GM18519 (cell line): ENCODE measurements around the gene ZSCAN18.

Source experiments
- ATAC-seq: cut with Tn5 transposase; IDR thresholded peaks from one replicate; pipeline ENCODE4 v1.9.1; 2021; ENCODE audit warnings: mild to moderate bottlenecking, moderate library complexity; ENCODE audit not compliant: unreplicated experiment, low FRiP score

ZSCAN18 gene

GRCh38 chr19:58088521-58089052 lies 9.4 kb downstream of the ZSCAN18 start:
- ATAC-seq: no peak

GRCh38 chr19:58086825-58087710 lies 11.0 kb downstream of the ZSCAN18 start:
- ATAC-seq: no peak

GRCh38 chr19:58085348-58085875 lies 12.6 kb downstream of the ZSCAN18 start:
- no peak for ATAC-seq

GRCh38 chr19:58084596-58085347 lies 13.3 kb downstream of the ZSCAN18 start:
- no peak for ATAC-seq

GRCh38 chr19:58083021-58083420 lies 15.0 kb downstream of the ZSCAN18 start:
- ATAC-seq: no peak

GRCh38 chr19:58079792-58080191 lies 18.2 kb downstream of the ZSCAN18 start:
- ATAC-seq: no peak

- no peak for ATAC-seq
Observed at GRCh38 chr19:58067240-58067912, 30.7 kb downstream of the ZSCAN18 start.

- no peak for ATAC-seq
Observed at GRCh38 chr19:58063712-58064111, 34.3 kb downstream of the ZSCAN18 start.

GRCh38 chr19:58060231-58060630 lies 37.8 kb downstream of the ZSCAN18 start:
- ATAC-seq: no peak

GRCh38 chr19:58059671-58060078 lies 38.4 kb downstream of the ZSCAN18 start:
- no peak for ATAC-seq

- no peak for ATAC-seq
Observed at GRCh38 chr19:58059003-58059670, 38.9 kb downstream of the ZSCAN18 start, which contains the start of gene ZNF135. Gene ZNF135, plus strand, starts transcription at chr19:58059282. Its CDS starts 721 bp downstream, at chr19:58060003.

GRCh38 chr19:58058467-58058866 lies 39.6 kb downstream of the ZSCAN18 start:
- ATAC-seq: no peak

GRCh38 chr19:58056861-58057260 lies 41.2 kb downstream of the ZSCAN18 start:
- no peak for ATAC-seq

GRCh38 chr19:58056261-58056660 lies 41.8 kb downstream of the ZSCAN18 start:
- ATAC-seq: no peak

- ATAC-seq: no peak
Observed at GRCh38 chr19:58054901-58055874, 42.8 kb downstream of the ZSCAN18 start.

GRCh38 chr19:58053480-58054156 lies 44.4 kb downstream of the ZSCAN18 start:
- no peak for ATAC-seq

- no peak for ATAC-seq
Observed at GRCh38 chr19:58052256-58052655, 45.8 kb downstream of the ZSCAN18 start.

- no peak for ATAC-seq
Observed at GRCh38 chr19:58047672-58048071, 50.4 kb downstream of the ZSCAN18 start.
